H9 (cell line): ENCODE measurements around the gene EHHADH. TPM values are rescaled to one million over a fixed set of nuclear protein-coding genes. Genes with fewer than 3 reads are reported as not detected.
A peak's percentile ranks its signal among the peaks of the same experiment; 100 is the strongest.

Source experiments
- DNase-seq: peaks from one replicate; pipeline ENCODE4 v3.0.0-alpha.2; 2017
- H2AFZ ChIP-seq: one replicate; pipeline ENCODE4 v1.6.1; 2013; ENCODE audit warnings: mild to moderate bottlenecking, low read length, control low read depth, moderate library complexity
- H2AK5ac ChIP-seq: 2 replicates; pipeline ENCODE4 v1.6.1; 2013; ENCODE audit warnings: low read length, control low read depth, mixed read lengths; ENCODE audit not compliant: insufficient read length
- H2BK120ac ChIP-seq: one replicate; pipeline ENCODE4 v1.6.1; 2013; ENCODE audit warnings: low read depth, mild to moderate bottlenecking, low read length, control low read depth, inconsistent platforms; ENCODE audit not compliant: poor library complexity, severe bottlenecking
- H2BK12ac ChIP-seq: 2 replicates; pipeline ENCODE4 v1.6.1; 2013; ENCODE audit warnings: low read length, control low read depth, mixed read lengths, low read depth; ENCODE audit not compliant: insufficient read length
- H2BK15ac ChIP-seq: 2 replicates; pipeline ENCODE4 v1.6.1; 2013; ENCODE audit warnings: low read depth, low read length, control low read depth
- H2BK20ac ChIP-seq: one replicate; pipeline ENCODE4 v1.6.1; 2013; ENCODE audit warnings: low read depth, mild to moderate bottlenecking, low read length, control low read depth, inconsistent platforms; ENCODE audit not compliant: poor library complexity, severe bottlenecking
- H2BK5ac ChIP-seq: 2 replicates; pipeline ENCODE4 v1.6.1; 2013; ENCODE audit warnings: low read length, control low read depth, mixed read lengths; ENCODE audit not compliant: insufficient read length
- H3K14ac ChIP-seq: 2 replicates; pipeline ENCODE4 v1.6.1; 2013; ENCODE audit warnings: low read length, control low read depth; ENCODE audit not compliant: insufficient read depth
- H3K18ac ChIP-seq: 2 replicates; pipeline ENCODE4 v1.6.1; 2013; ENCODE audit warnings: low read depth, mild to moderate bottlenecking, mixed read lengths, low read length, control low read depth; ENCODE audit not compliant: insufficient read length
- H3K23ac ChIP-seq: 2 replicates; pipeline ENCODE4 v1.6.1; 2013; ENCODE audit warnings: low read length, control low read depth, mixed read lengths, low read depth; ENCODE audit not compliant: insufficient read length
- H3K23me2 ChIP-seq: 2 replicates; pipeline ENCODE4 v1.6.1; 2013; ENCODE audit warnings: low read depth, mild to moderate bottlenecking, mixed read lengths, low read length, control low read depth; ENCODE audit not compliant: insufficient read length, poor library complexity, severe bottlenecking
- H3K27ac ChIP-seq: 2 replicates; pipeline ENCODE4 v1.5.1; 2013; ENCODE audit warnings: low read length, control low read depth, mixed read lengths, low read depth; ENCODE audit not compliant: insufficient read length
- H3K27me3 ChIP-seq: 2 replicates; pipeline ENCODE4 v1.6.1; 2013; ENCODE audit warnings: low read length, control low read depth, inconsistent platforms; ENCODE audit not compliant: insufficient read depth
- H3K4ac ChIP-seq: 2 replicates; pipeline ENCODE4 v1.6.1; 2013; ENCODE audit warnings: low read depth, mild to moderate bottlenecking, control low read depth, inconsistent platforms, low read length, moderate library complexity
- H3K4me1 ChIP-seq: 2 replicates; pipeline ENCODE4 v1.6.1; 2013; ENCODE audit warnings: low read length, control low read depth, inconsistent platforms; ENCODE audit not compliant: insufficient read depth
- H3K4me2 ChIP-seq: 2 replicates; pipeline ENCODE4 v1.6.1; 2013; ENCODE audit warnings: low read length, control low read depth, mixed read lengths; ENCODE audit not compliant: insufficient read length, insufficient read depth
- H3K56ac ChIP-seq: 2 replicates; pipeline ENCODE4 v1.6.1; 2013; ENCODE audit warnings: low read depth, mild to moderate bottlenecking, mixed read lengths, low read length, control low read depth; ENCODE audit not compliant: insufficient read length
- H3K79me1 ChIP-seq: 2 replicates; pipeline ENCODE4 v1.6.1; 2013; ENCODE audit warnings: low read depth, mild to moderate bottlenecking, moderate library complexity, low read length, control low read depth, inconsistent platforms; ENCODE audit not compliant: insufficient read depth, poor library complexity, severe bottlenecking
- H3K79me2 ChIP-seq: 2 replicates; pipeline ENCODE4 v1.6.1; 2013; ENCODE audit warnings: low read length, control low read depth, inconsistent platforms; ENCODE audit not compliant: insufficient read depth
- H3K9ac ChIP-seq: 2 replicates; pipeline ENCODE4 v1.6.1; 2013; ENCODE audit warnings: low read length, control low read depth, mixed read lengths; ENCODE audit not compliant: insufficient read length; ENCODE audit errors: extremely low read depth
- H3K9me3 ChIP-seq: one replicate; pipeline ENCODE4 v1.6.1; 2013; ENCODE audit warnings: low read depth, low read length, inconsistent platforms; ENCODE audit not compliant: control insufficient read depth
- H3T11ph ChIP-seq: one replicate; pipeline ENCODE4 v1.6.1; 2013; ENCODE audit warnings: mild to moderate bottlenecking, low read length, control low read depth, inconsistent platforms
- H4K20me1 ChIP-seq: one replicate; pipeline ENCODE4 v1.6.1; 2013; ENCODE audit not compliant: control insufficient read depth, insufficient read length, insufficient read depth
- H4K5ac ChIP-seq: 2 replicates; pipeline ENCODE4 v1.6.1; 2013; ENCODE audit warnings: low read depth, mild to moderate bottlenecking, mixed read lengths, low read length, control low read depth; ENCODE audit not compliant: insufficient read length
- H4K8ac ChIP-seq: replicated peaks from 2 replicates; pipeline ENCODE4 v1.6.1; 2013; ENCODE audit warnings: low read length, control low read depth, mixed read lengths, low read depth; ENCODE audit not compliant: insufficient read length
- H4K91ac ChIP-seq: 2 replicates; pipeline ENCODE4 v1.6.1; 2013; ENCODE audit warnings: low read depth, mild to moderate bottlenecking, moderate library complexity, mixed read lengths, low read length, control low read depth; ENCODE audit not compliant: insufficient read length
- H3K27ac Mint-ChIP-seq, 3 experiments: 2 replicates in 2 of 3; 3 replicates in 1 of 3; pipeline ENCODE4 v1.8.0; 2020 to 2021; ENCODE audit warnings: mixed read lengths in 3 of 3, mild to moderate bottlenecking in 1 of 3, moderate library complexity in 1 of 3
- H3K27me3 Mint-ChIP-seq: 2 replicates; pipeline ENCODE4 v1.8.0; 2021; ENCODE audit warnings: low read depth, mild to moderate bottlenecking, moderate library complexity, mixed read lengths
- H3K36me3 Mint-ChIP-seq, 3 experiments: 2 replicates in 2 of 3; 3 replicates in 1 of 3; pipeline ENCODE4 v1.8.0; 2020 to 2021; ENCODE audit warnings: low read depth in 3 of 3, mixed read lengths in 3 of 3; ENCODE audit not compliant: insufficient read depth in 1 of 3
- H3K4me1 Mint-ChIP-seq, 2 experiments: 2 replicates each; pipeline ENCODE4 v1.8.0; 2020; ENCODE audit warnings: mixed read lengths in 2 of 2
- H3K4me3 Mint-ChIP-seq, 2 experiments: 2 replicates in 1 of 2; 3 replicates in 1 of 2; pipeline ENCODE4 v1.8.0; 2020 to 2021; ENCODE audit warnings: mild to moderate bottlenecking in 2 of 2, mixed read lengths in 2 of 2, moderate library complexity in 1 of 2
- H3K9me3 Mint-ChIP-seq, 2 experiments: 2 replicates in 1 of 2; 3 replicates in 1 of 2; pipeline ENCODE4 v1.8.0; 2020; ENCODE audit warnings: mild to moderate bottlenecking in 2 of 2, mixed read lengths in 2 of 2, moderate library complexity in 1 of 2
- whole genome bisulfite sequencing: extraction: QIAGEN DNeasy Blood & Tissue Kit; methylation state at CpG from one replicate; pipeline ENCODE4 v1.1.7; 2013; ENCODE audit warnings: missing lambda C conversion rate, low lambda C conversion rate, mixed read lengths; ENCODE audit not compliant: insufficient read length; ENCODE audit errors: extremely low coverage; 5-methylcytosine and 5-hydroxymethylcytosine counted together
- total RNA-seq: library from RNA; stranded (reverse); gene quantifications from 2 replicates; pipeline ENCODE4 v1.2.1, GENCODE V29; 2021
- TF ChIP-seq, protein P1 (sequence below): fragments of 200-600 bp; sonication (generic); conservative IDR thresholded peaks from 3 replicates; pipeline ENCODE4 v1.8.0; 2021; ENCODE audit warnings: antibody characterized with exemption, mild to moderate bottlenecking

The EHHADH gene
- total RNA-seq, 1 experiment from 2014 or later = 2.1 TPM

DNA sequence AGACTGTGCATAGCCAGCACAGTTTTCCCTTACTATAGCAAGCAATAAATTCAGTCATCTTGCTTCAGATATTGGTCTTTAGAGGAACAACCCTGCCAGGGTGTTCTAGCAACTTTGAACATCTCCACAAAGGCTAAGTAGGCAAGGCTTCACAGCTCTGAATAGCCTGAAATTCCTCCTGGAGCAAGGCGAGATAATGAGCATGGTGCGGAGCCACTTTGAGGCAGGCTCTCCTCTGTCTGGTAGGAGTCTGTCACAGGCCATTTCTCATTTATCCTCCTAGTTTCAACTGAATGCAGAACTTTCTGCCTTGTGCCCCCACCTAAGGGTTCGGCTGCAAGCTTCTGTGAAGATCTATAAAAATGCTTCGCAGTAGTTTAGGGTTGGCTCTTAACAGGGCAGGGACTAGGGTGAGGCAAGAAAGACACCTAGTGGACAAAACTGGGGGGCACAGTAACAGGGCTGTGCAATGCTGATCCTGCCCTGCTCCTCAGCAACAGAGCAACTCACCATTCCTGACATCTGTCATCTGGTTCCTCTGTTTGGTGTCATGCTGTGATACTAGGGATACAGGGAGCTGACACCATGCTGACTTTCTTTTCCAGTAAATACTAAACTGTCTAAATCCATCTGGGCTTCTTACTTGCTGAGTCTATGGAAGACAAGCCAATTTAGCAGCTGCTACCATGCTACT is 16.6 kb upstream of the EHHADH start:
- Histone ChIP-seq H3K79me2 (no peaks in the 10 kb centered on the region), H3K4ac (no peak overlapping the region), H3K27me3 (no peaks in the 10 kb centered on the region), H3K14ac (no peak overlapping the region), H3K23me2 (no peaks in the 10 kb centered on the region), H3K79me1 (no peaks in the 10 kb centered on the region), H3K9me3 (no peaks in the 10 kb centered on the region), H4K91ac (no peak overlapping the region), H3T11ph (no peak overlapping the region), H2BK120ac (no peak overlapping the region), H3K4me1 (no peaks in the 10 kb centered on the region), H3K23ac (no peak overlapping the region), H2BK5ac (no peak overlapping the region), H4K20me1 (no peaks in the 10 kb centered on the region), H2BK12ac (no peak overlapping the region), H3K27ac (no peak overlapping the region), H4K8ac (no peak overlapping the region), H3K9ac (no peak overlapping the region), H3K18ac (no peak overlapping the region), H4K5ac (no peak overlapping the region), H3K4me2 (no peak overlapping the region), H2AK5ac (no peak overlapping the region), H2AFZ (no peak overlapping the region), H2BK20ac (no peak overlapping the region), H2BK15ac (no peak overlapping the region), H3K56ac (no peak overlapping the region)
- DNase-seq = peak; percentile 56
- H3K36me3 Mint-ChIP-seq = no peaks in the 10 kb centered on the region; a peak in 1 of 7 replicates
- TF ChIP-seq, protein P1, sequence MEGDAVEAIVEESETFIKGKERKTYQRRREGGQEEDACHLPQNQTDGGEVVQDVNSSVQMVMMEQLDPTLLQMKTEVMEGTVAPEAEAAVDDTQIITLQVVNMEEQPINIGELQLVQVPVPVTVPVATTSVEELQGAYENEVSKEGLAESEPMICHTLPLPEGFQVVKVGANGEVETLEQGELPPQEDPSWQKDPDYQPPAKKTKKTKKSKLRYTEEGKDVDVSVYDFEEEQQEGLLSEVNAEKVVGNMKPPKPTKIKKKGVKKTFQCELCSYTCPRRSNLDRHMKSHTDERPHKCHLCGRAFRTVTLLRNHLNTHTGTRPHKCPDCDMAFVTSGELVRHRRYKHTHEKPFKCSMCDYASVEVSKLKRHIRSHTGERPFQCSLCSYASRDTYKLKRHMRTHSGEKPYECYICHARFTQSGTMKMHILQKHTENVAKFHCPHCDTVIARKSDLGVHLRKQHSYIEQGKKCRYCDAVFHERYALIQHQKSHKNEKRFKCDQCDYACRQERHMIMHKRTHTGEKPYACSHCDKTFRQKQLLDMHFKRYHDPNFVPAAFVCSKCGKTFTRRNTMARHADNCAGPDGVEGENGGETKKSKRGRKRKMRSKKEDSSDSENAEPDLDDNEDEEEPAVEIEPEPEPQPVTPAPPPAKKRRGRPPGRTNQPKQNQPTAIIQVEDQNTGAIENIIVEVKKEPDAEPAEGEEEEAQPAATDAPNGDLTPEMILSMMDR = peak; percentile 79
- H3K27me3 Mint-ChIP-seq = peaks cover 34% of the 10 kb centered on the region
- peaks cover 0 to 4% of the 10 kb centered on the region in 2 experiments; a peak in 1 of 5 replicates for H3K9me3 Mint-ChIP-seq
- H3K27ac Mint-ChIP-seq = no peak overlapping the region
- WGBS = no CpG with 5 or more reads among the region's 4 CpGs
- no peak overlapping the region for H3K4me3 Mint-ChIP-seq
- H3K4me1 Mint-ChIP-seq = peaks cover 4% of the 10 kb centered on the region in 2 experiments; a peak in 3 of 4 replicates
